AG10803 (cell line): ENCODE measurements around the gene ARL15.

Experiments used
- DNase-seq: peaks from one replicate; pipeline ENCODE4 v3.0.0; 2010; ENCODE audit warnings: low read depth
- H3K4me3 ChIP-seq: 2 replicates; pipeline ENCODE4 v1.5.1; 2011; ENCODE audit warnings: mild to moderate bottlenecking, low read length, control low read depth
- TF ChIP-seq, protein P1 (sequence below): conservative IDR thresholded peaks from 2 replicates; pipeline ENCODE4 v1.5.1; 2011; ENCODE audit warnings: mild to moderate bottlenecking, low read length, control low read depth, inconsistent platforms

ARL15 gene

DNA sequence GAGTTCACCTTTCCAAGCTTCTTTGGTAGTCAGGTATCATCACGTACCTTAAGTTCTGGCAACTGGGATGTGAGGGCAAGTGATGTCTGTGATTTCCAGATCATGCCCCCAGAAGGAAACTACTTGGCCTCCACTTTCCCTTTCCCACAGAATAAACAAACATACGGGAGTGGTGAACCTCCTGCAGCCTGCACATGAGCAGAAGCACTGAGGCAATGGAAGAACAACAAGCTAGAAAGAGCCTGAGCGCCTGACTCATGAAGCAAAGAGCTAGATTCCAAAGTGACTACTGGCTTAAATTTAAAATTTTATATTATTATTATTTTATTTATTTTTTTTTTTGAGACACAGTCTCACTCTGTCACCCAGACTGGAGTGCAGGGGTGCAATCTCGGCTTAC is 35.0 kb downstream of the ARL15 start:
- no peak overlapping the region for H3K4me3 ChIP-seq
- TF ChIP-seq, protein P1, sequence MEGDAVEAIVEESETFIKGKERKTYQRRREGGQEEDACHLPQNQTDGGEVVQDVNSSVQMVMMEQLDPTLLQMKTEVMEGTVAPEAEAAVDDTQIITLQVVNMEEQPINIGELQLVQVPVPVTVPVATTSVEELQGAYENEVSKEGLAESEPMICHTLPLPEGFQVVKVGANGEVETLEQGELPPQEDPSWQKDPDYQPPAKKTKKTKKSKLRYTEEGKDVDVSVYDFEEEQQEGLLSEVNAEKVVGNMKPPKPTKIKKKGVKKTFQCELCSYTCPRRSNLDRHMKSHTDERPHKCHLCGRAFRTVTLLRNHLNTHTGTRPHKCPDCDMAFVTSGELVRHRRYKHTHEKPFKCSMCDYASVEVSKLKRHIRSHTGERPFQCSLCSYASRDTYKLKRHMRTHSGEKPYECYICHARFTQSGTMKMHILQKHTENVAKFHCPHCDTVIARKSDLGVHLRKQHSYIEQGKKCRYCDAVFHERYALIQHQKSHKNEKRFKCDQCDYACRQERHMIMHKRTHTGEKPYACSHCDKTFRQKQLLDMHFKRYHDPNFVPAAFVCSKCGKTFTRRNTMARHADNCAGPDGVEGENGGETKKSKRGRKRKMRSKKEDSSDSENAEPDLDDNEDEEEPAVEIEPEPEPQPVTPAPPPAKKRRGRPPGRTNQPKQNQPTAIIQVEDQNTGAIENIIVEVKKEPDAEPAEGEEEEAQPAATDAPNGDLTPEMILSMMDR = no peak
- no peak for DNase-seq

DNA sequence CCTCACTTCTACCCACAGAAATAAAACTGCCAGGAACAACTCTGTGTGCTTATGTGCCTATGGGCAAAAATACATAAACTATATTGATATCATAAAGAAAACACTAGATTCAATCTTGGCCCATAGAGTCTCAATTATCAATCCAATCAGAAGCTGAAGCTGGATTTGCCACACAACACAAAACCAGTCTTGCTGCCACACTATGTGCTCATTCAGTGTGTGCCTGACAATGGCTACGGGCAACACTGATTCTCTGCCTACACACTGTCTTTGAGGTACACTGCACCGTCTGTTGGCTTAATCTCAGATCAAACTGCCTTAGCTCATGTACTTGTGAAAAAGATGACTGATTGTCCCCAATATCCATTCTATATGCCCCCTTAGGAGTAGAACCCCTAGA is 35.4 kb downstream of the ARL15 start:
- H3K4me3 ChIP-seq = no peak overlapping the region
- TF ChIP-seq, protein P1 = no peak
- no peak for DNase-seq

DNA sequence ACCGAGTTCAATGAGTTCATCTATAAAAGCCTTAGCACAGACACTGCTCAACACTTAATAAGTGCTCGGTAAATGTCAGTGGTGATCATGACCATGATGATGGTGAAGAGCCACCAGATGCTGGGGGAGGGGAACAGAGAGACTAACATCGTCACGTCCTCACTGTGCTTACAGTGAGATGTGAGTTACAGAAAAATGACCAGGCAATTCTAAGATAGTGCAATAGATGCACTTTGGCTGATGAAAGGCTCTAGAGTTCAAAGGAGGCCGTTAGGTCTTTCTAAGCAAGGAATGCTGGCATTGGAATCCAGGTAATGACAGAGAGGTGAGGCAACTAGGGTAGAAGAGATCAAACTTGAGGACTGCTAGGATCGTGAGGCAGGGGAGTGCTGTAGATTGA is 36.7 kb downstream of the ARL15 start:
- no peak for DNase-seq
- no peak overlapping the region for H3K4me3 ChIP-seq
- TF ChIP-seq, protein P1 = no peak

DNA sequence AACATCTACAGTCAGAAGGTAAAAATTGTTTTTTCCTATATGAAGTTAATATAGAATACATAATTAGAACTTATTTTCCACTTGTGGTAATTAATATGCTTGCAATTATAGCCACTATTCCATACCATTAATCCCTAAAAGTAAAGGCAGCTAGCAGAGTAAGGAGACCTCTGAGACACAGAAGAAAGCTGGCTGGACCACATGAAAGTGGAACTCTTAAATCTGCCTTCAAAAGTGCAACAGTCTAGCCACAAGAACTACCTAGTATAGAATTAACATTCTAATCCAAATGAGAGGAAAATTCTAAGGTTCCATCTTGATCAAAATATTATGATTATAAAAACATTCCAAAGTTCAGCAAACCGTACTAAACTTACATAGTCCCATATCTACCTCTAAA is 37.6 kb downstream of the ARL15 start:
- DNase-seq = no peak
- no peak overlapping the region for H3K4me3 ChIP-seq
- TF ChIP-seq, protein P1 = no peak

DNA sequence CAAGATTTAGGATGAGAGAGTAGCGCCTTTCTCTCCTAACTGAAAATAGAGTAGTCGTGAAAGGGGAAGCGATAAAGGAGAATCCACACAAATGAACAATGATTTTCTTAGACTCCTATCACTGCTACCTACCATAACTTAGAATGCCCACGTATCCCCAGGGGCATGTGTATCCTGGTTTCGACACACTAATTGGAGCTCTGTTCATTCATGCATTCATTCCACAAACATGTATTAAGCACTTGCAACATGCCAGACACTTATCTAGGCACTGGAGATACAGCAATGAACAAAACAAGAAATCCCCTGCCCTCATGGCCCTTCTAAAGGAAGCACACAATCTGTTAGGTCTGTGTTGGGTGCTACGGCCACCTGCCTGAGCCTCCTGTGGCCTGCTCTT is 40.0 kb downstream of the ARL15 start:
- DNase-seq = no peak
- TF ChIP-seq, protein P1 = no peak
- H3K4me3 ChIP-seq = no peak overlapping the region

DNA sequence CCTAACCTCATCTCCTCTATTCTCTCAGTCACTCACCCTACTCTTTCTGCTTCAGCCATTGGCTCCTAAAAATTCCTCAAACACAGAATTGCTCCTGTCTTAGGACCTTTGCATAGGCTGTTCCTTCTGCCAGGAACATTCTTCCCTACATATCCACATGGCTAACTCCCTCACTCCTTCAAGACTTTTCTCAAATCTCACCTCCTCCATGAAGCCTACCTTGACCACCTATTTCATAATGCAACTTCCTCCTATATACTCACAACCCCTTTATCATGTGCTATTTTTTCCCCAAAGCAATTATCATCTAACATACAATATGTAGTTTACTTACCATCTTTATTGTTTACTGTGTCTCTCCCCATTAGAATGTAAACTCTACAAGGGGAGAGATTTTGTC is 45.8 kb downstream of the ARL15 start:
- DNase-seq = no peak
- TF ChIP-seq, protein P1 = no peak
- no peak overlapping the region for H3K4me3 ChIP-seq

DNA sequence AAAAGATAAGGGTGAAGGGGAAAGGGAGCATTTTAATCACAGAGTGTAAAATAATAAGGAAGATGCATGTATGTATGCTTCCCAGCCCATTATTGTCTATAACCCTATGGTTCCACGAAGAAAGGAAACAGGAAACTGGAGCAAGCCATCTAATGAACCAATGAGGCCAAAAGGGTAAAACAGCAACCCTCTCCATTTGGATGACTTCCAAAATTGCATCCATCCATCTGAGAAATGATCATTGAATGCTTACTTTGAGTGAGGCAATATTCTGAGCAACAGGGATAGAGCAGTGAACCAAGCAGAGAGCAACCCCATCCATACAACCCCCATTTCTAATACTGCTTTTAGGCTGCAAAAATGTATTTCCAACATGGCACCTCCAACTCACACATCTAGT is 46.9 kb downstream of the ARL15 start:
- H3K4me3 ChIP-seq = no peak overlapping the region
- TF ChIP-seq, protein P1 = no peak
- no peak for DNase-seq
